22Rv1 (cell line): Measurements from ENCODE around the gene USP38.
"Not testable (repeated sequence)": the region's sequence is repeated elsewhere in the genome, so short reads cannot be mapped to it uniquely, and the experiment has no call there.

Source experiments
- H3K27ac ChIP-seq: fragments of 450-650 bp; 2 replicates; pipeline ENCODE4 v1.5.1; 2017
- CTCF ChIP-seq: fragments of 450-650 bp; IDR thresholded peaks from 2 replicates; pipeline ENCODE4 v1.5.1; 2017; ENCODE audit warnings: mild to moderate bottlenecking
- ZFX ChIP-seq: fragments of 450-650 bp; IDR thresholded peaks from 2 replicates; pipeline ENCODE4 v1.6.1; 2017; ENCODE audit warnings: antibody characterized with exemption, borderline replicate concordance

The USP38 gene

GRCh38 chr4:143232277-143232676 is 47.6 kb downstream of the USP38 start:
- TF ChIP-seq CTCF, result no peak
- TF ChIP-seq ZFX, result no peak

DNA sequence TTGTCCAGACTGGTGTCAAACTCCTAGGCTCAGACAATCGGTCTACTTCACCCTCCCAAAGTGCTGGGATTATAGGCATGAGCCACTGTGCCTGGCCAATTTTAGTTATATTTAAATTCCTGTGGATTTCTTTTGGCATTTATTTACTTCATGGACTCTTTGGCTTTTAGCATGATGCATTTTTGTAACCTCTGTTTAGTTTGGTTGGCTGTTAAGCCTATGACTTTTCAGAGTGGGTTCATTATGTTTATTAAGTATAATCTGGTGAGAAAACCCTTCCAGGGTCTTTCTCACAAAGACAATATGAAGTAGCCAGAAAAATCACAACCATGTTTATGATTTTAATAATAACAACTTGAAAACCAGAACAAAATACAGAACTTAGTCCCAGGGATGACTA is 49.4 kb downstream of the USP38 start:
- no peak overlapping the region for H3K27ac ChIP-seq
- no peak for TF ChIP-seq ZFX
- no peak for TF ChIP-seq CTCF

More at GRCh38 chr4:143232277-143232676, 47.6 kb downstream of the USP38 start:
- no peak overlapping the region for H3K27ac ChIP-seq

GRCh38 chr4:143237195-143237594 is 52.5 kb downstream of the USP38 start:
- H3K27ac ChIP-seq, result not testable (repeated sequence)

DNA sequence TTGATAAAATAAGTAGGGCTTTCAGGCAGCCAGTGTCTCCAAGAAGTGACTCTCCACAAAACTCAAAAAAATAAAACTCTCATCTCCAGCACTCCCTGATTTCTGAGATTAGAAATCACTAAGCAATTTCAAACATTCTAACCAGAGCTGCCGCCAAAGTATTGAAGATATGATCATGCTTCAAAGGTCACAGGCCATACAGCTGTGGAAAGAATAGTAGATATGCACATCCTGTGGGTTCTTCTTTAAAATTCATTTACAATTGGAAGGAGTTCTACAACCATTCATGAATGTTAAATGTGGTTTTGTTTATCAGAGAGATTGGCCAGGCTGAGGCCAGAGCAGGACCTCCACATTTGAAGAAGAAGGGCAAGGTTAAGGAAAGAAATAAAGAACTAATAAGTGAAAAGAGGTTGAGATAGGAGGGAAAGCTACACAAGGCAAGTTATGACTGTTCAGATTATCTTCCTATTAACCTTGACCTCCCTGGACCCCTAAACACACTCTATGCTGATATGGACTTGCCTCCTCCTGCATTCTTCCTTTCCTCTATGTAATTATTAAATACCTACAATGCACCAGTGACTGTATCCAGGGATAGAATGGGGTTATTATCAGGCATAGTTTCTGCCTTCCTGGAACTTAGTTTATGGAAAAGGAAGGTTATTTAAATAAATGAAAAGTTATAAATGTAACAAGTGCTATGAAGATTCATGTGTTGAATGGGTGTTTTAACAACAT is 56.4 kb downstream of the USP38 start:
- H3K27ac ChIP-seq, result no peak overlapping the region
- TF ChIP-seq ZFX (no peak), CTCF (no peak)

DNA sequence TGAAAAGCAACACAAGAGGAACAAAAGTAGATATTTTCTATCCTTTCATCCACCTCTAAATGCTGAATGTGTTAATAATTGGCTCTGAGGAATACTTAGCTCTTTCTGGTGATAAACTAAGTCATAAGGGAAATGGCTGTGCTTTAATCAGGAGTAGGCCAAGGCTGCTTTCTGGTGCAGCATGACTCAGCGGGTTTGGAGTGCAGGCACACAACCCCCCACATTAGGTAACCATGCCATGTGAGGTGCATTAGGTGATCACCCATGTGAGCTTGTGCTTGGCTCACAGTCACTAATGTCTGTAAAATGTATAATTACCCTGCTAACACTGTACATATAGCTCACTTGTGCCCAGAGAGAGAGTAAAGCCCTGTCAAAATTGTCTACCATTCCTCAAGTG is 57.2 kb downstream of the USP38 start:
- TF ChIP-seq ZFX (no peak), CTCF (no peak)
- H3K27ac ChIP-seq, result no peak overlapping the region

- no peak overlapping the region for H3K27ac ChIP-seq
- TF ChIP-seq ZFX (no peak), CTCF (no peak)
Observed at GRCh38 chr4:143243041-143243440, 58.3 kb downstream of the USP38 start.

DNA sequence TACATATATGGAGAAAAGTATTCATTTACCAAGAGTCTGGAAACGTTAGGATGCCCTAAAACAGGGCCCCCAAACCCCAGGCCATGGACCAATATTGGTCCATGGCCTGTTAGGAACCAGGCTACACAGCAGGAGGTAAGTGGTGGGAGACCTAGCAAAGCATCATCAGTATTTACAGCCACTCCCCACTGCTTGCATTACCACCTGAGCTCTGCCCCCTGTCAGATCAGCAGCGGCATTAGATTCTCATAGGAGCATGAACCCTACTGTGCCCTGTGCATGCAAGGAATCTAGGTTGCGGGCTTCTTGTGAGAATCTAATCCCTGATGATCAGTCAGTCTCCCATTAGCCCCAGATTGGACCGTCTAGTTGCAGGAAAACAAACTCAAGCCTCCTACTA is 62.3 kb downstream of the USP38 start:
- no peak for TF ChIP-seq ZFX
- H3K27ac ChIP-seq, result no peak overlapping the region

DNA sequence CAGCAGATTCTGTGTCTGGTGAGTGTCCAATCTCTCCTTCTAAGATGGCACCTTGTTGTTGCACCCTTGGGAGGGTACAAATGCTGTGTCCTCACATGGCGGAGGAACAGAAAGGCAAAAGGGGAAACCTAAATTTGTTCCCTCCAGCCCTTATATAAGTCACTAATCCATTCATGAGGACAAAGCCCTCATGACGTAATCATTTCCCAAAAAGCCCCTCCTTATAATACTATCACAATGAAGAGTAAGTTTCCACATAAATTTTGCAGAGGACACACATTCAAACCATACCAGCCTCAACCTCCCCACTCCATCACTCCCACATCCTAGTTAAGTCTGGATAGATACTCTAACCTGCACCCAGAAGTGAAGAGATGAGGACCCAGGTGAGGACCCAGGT is 63.1 kb downstream of the USP38 start:
- H3K27ac ChIP-seq, result no peak overlapping the region
- TF ChIP-seq ZFX (no peak), CTCF (no peak)
